IMR-90 (cell line): Measurements from ENCODE around the gene NEFH. TPM values are rescaled to one million over a fixed set of nuclear protein-coding genes. Genes with fewer than 3 reads are reported as not detected.

Source experiments
- ATAC-seq: fragments of 200-7000 bp; cut with Tn5 transposase; 2 replicates; pipeline ENCODE4 v1.9.1; 2020; ENCODE audit warnings: low read depth, mild to moderate bottlenecking, moderate library complexity
- BruUV-seq: library from RNA; stranded (reverse); fragments of 400-500 nt; replicated peaks from 2 replicates; lab custom pipeline; 2021; lab: Mats Ljungman, UMichigan
- CTCF ChIA-PET: fragments of 300-600 bp; formaldehyde crosslinking; extraction: SDS; loops from one replicate; lab custom pipeline; 2021; ENCODE audit warnings: antibody characterized with exemption; lab: Yijun Ruan, JAX
- POLR2A ChIA-PET: fragments of 300-600 bp; sonication (Branson Sonifier 250); formaldehyde crosslinking; loops from one replicate; lab custom pipeline; 2022; ENCODE audit warnings: antibody characterized with exemption; ENCODE audit not compliant: unreplicated experiment; lab: Charles Lee
- DNase-seq: peaks from one replicate; pipeline ENCODE4 v3.0.0; 2013
- H2AFZ ChIP-seq: replicated peaks from 2 replicates; pipeline ENCODE3; 2013; ENCODE audit warnings: low read length, mild to moderate bottlenecking; ENCODE audit not compliant: poor library complexity
- H2AK5ac ChIP-seq: 2 replicates; pipeline ENCODE4 v1.6.1; 2013; ENCODE audit warnings: low read depth, low read length, inconsistent platforms
- H2AK9ac ChIP-seq: replicated peaks from 2 replicates; pipeline ENCODE3; 2013; ENCODE audit warnings: mild to moderate bottlenecking, low read depth, low read length, moderate library complexity; ENCODE audit not compliant: poor library complexity
- H2BK120ac ChIP-seq: 2 replicates; pipeline ENCODE4 v1.6.1; 2013; ENCODE audit warnings: low read depth, low read length, inconsistent platforms
- H2BK15ac ChIP-seq: 3 replicates; pipeline ENCODE4 v1.6.1; 2013; ENCODE audit warnings: low read depth, low read length, inconsistent platforms
- H2BK20ac ChIP-seq: 2 replicates; pipeline ENCODE4 v1.6.1; 2013; ENCODE audit warnings: low read depth, mild to moderate bottlenecking, inconsistent platforms, low read length, moderate library complexity
- H2BK5ac ChIP-seq: 2 replicates; pipeline ENCODE4 v1.6.1; 2013; ENCODE audit warnings: mild to moderate bottlenecking, low read depth, low read length, inconsistent platforms; ENCODE audit not compliant: poor library complexity, severe bottlenecking
- H3K14ac ChIP-seq: replicated peaks from 2 replicates; pipeline ENCODE4 v1.6.1; 2013; ENCODE audit warnings: low read depth, low read length, inconsistent platforms
- H3K18ac ChIP-seq: 2 replicates; pipeline ENCODE4 v1.6.1; 2013; ENCODE audit warnings: low read depth, low read length, control low read depth
- H3K23ac ChIP-seq: 2 replicates; pipeline ENCODE4 v1.6.1; 2013; ENCODE audit warnings: low read depth, low read length, inconsistent platforms
- H3K27ac ChIP-seq: 2 replicates; pipeline ENCODE4 v1.5.1; 2013; ENCODE audit warnings: mild to moderate bottlenecking, control low read depth, low read length; ENCODE audit not compliant: insufficient read depth
- H3K27me3 ChIP-seq: 2 replicates; pipeline ENCODE4 v1.6.1; 2013; ENCODE audit warnings: low read length; ENCODE audit not compliant: control insufficient read depth, insufficient read depth
- H3K36me3 ChIP-seq: 2 replicates; pipeline ENCODE4 v1.6.1; 2013; ENCODE audit warnings: low read length, mixed read lengths; ENCODE audit not compliant: control insufficient read depth, insufficient read depth
- H3K4ac ChIP-seq: 2 replicates; pipeline ENCODE4 v1.6.1; 2013; ENCODE audit warnings: low read depth, low read length, inconsistent platforms
- H3K4me1 ChIP-seq: 2 replicates; pipeline ENCODE4 v1.6.1; 2013; ENCODE audit warnings: low read length, mixed read lengths; ENCODE audit not compliant: control insufficient read depth, insufficient read depth
- H3K4me2 ChIP-seq: 2 replicates; pipeline ENCODE4 v1.6.1; 2013; ENCODE audit warnings: low read depth, mild to moderate bottlenecking, control low read depth, low read length, moderate library complexity
- H3K4me3 ChIP-seq: 2 replicates; pipeline ENCODE4 v1.5.1; 2013; ENCODE audit warnings: low read depth, mild to moderate bottlenecking, control low read depth, low read length, moderate library complexity; ENCODE audit not compliant: insufficient read depth
- H3K56ac ChIP-seq: 2 replicates; pipeline ENCODE4 v1.6.1; 2013; ENCODE audit warnings: low read length, inconsistent platforms; ENCODE audit not compliant: insufficient read depth; ENCODE audit errors: extremely low read depth
- H3K79me1 ChIP-seq, 2 experiments: 2 replicates each; pipeline ENCODE4 v1.6.1; 2013; ENCODE audit warnings: low read length in 2 of 2, inconsistent platforms in 1 of 2, low read depth in 1 of 2
- H3K9ac ChIP-seq: 2 replicates; pipeline ENCODE4 v1.6.1; 2013; ENCODE audit warnings: low read depth, low read length, control low read depth
- H3K9me1 ChIP-seq: 2 replicates; pipeline ENCODE4 v1.6.1; 2013; ENCODE audit warnings: low read length, inconsistent platforms; ENCODE audit not compliant: insufficient read depth
- H3K9me3 ChIP-seq: 2 replicates; pipeline ENCODE4 v1.6.1; 2013; ENCODE audit warnings: low read length; ENCODE audit not compliant: control insufficient read depth, insufficient read depth
- H4K20me1 ChIP-seq: 2 replicates; pipeline ENCODE4 v1.6.1; 2013; ENCODE audit warnings: low read length, inconsistent platforms; ENCODE audit not compliant: insufficient read depth
- H4K5ac ChIP-seq: 2 replicates; pipeline ENCODE4 v1.6.1; 2013; ENCODE audit warnings: mild to moderate bottlenecking, low read depth, low read length, control low read depth
- H4K8ac ChIP-seq, 2 experiments: 2 replicates each; pipeline ENCODE4 v1.6.1; 2013; ENCODE audit warnings: low read depth in 2 of 2, low read length in 2 of 2, control low read depth in 1 of 2, inconsistent platforms in 1 of 2
- H4K91ac ChIP-seq: 2 replicates; pipeline ENCODE4 v1.6.1; 2013; ENCODE audit warnings: low read depth, low read length, inconsistent platforms; ENCODE audit not compliant: insufficient read depth
- CHD1 ChIP-seq: IDR thresholded peaks from 2 replicates; pipeline ENCODE4 v1.6.1; 2012; ENCODE audit warnings: low read depth, low read length, improper control_type of control experiment
- MAZ ChIP-seq: IDR thresholded peaks from 2 replicates; pipeline ENCODE4 v1.6.1; 2012; ENCODE audit warnings: low read depth, mild to moderate bottlenecking, low read length, improper control_type of control experiment, moderate library complexity, borderline replicate concordance
- RCOR1 ChIP-seq: IDR thresholded peaks from 2 replicates; pipeline ENCODE4 v1.6.1; 2012; ENCODE audit warnings: mild to moderate bottlenecking, low read length, improper control_type of control experiment; ENCODE audit not compliant: insufficient replicate concordance
- WGBS, 2 experiments: methylation state at CpG; one replicate each; pipeline versions ENCODE4 v1.1.5 to v1.1.7; 2013; ENCODE audit warnings: missing lambda C conversion rate in 2 of 2; ENCODE audit not compliant: insufficient read length in 1 of 2; ENCODE audit errors: extremely low coverage in 2 of 2; 5-methylcytosine and 5-hydroxymethylcytosine counted together
- dilution Hi-C: fragments of 300-500 bp; cut with HindIII; formaldehyde crosslinking; loops from one replicate; pipeline ENCODE4 v1.14.3; 2018; ENCODE audit warnings: low sequenced_read_pairs; ENCODE audit not compliant: unreplicated experiment
- in situ Hi-C: fragments of 300-500 bp; cut with MboI; formaldehyde crosslinking; loops from 3 replicates; pipeline ENCODE4 v1.14.3; 2019; ENCODE audit warnings: low sequenced_read_pairs, inconsistent platforms, mixed read lengths
- intact Hi-C: fragments of 100-400 bp; cut with micrococcal nuclease; formaldehyde crosslinking; loops from 2 replicates; pipeline ENCODE4 v1.10.0; 2022
- polyA plus RNA-seq, 3 experiments: library from polyadenylated mRNA; depleted of rRNA; stranded (reverse); fragments of >200 nt; gene quantifications; 2 replicates each; pipeline ENCODE4 v1.2.3, GENCODE V29; 2012; ENCODE audit warnings: low replicate concordance in 1 of 3
- total RNA-seq: library from RNA; depleted of rRNA; stranded (reverse); fragments of >200 nt; gene quantifications from 2 replicates; pipeline ENCODE4 v1.2.3, GENCODE V29; 2012

The NEFH gene
- total and polyA plus RNA-seq, 2 of the 4 experiments (the other 2 are of a cell fraction) = 1.3 to 2.9 TPM

DNA sequence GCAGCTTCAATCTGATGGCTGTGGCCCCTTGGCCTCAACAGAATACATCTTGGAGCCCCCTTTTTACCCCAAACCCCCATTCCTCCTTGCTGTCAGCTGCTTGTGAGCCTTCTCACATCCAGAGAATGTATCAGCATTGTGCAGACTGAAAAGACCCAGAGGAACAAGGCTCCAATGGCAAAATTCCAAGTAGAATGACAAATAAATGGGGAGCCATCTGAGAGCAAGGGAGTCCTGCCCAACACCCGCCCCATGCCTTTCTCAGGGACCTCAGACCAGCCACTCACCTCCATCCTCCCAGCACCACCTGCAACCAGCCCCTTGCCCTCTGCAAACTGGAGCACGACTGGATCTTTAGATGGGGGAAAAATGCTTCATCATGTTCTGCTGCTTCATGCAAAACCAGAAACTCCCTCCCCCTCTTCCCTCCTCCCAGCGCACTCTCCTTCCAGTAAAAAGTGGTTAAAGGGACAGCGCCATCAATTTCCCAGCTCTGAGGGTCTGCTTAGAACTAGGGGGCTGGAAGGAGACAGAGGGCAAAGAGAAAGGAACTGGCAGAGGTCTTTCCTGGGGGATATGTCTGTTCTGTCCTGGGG is 2.2 kb upstream of the NEFH start:
- ChIA-PET CTCF (no interaction called here), POLR2A (no interaction called here)
- Histone ChIP-seq H3K14ac (no peak overlapping the region), H2BK5ac (no peak overlapping the region), H3K4me2 (no peak overlapping the region), H3K79me1 (no peaks in the 10 kb centered on the region), H3K4ac (no peak overlapping the region), H3K9me3 (no peaks in the 10 kb centered on the region), H4K8ac (no peak overlapping the region), H2BK120ac (no peak overlapping the region), H2AFZ (no peak overlapping the region), H2BK20ac (no peak overlapping the region), H3K27ac (no peak overlapping the region), H2BK15ac (no peak overlapping the region), H3K36me3 (no peaks in the 10 kb centered on the region), H3K56ac (no peak overlapping the region), H4K91ac (no peak overlapping the region), H3K23ac (no peak overlapping the region), H3K9me1 (no peaks in the 10 kb centered on the region), H3K9ac (no peak overlapping the region), H3K4me3 (no peak overlapping the region), H2AK5ac (no peak overlapping the region), H3K18ac (no peak overlapping the region), H4K5ac (no peak overlapping the region), H3K4me1 (no peaks in the 10 kb centered on the region), H3K27me3 (peaks cover 70% of the 10 kb centered on the region), H2AK9ac (no peak overlapping the region), H4K20me1 (peaks cover 13% of the 10 kb centered on the region; the same call in 1 of the 2 replicates)
- no peak for TF ChIP-seq MAZ
- no peak for TF ChIP-seq CHD1
- TF ChIP-seq RCOR1 = no peak
- no CpG with 5 or more reads among the region's 4 CpGs for WGBS, 2 experiments
- DNase-seq (no peak), ATAC-seq (no peak)
- intact Hi-C loops = no loop called here
- BruUV-seq = no TSS peak
- dilution Hi-C loops = no loop called here
- in situ Hi-C loops = no loop called here
